ENCODE measurements around the gene CHGA. TPM values are rescaled to one million over a fixed set of nuclear protein-coding genes. Genes with fewer than 3 reads are reported as not detected.
A peak's percentile ranks its signal among the peaks of the same experiment; 100 is the strongest.

Gene CHGA
- total RNA-seq, 1 donor from 2014 or later: 0.08 TPM

DNA sequence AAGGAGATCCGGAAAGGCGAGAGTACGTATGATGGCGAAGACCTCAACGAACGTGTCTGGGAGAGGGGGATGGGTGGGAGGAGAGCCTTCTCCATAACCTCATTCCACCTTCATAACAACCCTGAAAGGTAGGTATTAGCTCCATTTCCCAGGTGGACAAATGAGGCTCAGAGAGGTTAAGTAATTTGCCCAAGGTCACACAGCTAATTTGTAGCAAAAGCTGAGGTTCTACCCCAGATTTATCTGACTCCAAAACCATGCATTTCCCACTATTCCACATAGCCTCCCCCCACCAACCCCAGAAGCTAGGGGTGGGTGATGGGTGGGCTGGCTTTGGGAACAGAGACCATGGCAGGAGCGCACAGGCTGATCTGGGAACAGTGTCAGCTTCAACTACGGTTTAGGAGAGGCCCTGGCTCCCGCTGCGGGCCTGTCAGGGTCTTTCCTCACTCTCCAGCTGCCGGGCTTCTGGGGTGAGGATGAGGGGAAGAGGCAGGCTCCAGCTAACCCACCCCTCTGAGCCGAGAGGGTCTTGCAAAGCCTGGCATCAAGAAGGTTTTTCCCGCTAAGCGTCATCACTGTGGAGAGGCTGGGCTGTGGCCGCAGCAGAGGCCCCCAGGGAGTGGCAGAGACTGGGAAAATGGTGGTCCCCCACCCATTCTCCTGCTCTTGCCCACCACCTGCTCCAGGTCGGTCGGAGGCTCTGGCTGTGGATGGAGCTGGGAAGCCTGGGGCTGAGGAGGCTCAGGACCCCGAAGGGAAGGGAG lies 8.9 kb downstream of the CHGA start:
- ATAC-seq: no peak

DNA sequence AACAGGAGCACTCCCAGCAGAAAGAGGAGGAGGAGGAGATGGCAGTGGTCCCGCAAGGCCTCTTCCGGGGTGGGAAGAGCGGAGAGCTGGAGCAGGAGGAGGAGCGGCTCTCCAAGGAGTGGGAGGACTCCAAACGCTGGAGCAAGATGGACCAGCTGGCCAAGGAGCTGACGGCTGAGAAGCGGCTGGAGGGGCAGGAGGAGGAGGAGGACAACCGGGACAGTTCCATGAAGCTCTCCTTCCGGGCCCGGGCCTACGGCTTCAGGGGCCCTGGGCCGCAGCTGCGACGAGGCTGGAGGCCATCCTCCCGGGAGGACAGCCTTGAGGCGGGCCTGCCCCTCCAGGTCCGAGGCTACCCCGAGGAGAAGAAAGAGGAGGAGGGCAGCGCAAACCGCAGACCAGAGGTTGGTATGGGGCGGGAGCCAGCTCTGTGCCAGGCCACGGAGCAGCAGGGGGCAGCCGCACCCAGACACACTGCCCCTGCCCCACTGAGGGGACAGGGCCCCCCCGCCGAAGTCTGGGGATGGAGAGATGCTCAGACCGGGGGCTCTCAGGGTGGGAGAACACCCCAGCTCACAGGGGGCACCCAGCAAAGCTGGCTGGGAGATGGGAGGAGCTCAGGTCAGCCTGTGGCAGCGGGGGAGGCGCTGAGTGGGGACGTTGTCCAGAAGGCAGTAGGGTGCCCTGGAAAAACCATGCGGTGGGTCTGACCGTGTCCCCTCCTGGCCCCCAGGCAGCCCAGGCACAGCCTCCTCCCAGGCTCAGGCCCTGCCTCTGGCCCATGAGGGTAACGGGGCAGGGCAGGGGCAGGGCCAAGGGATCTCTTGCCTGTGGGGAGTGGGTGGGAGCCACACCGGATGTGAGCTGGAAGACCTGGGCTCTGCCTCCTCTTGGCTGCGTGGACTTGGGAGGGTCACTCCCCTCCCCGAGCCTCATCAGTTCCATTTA lies 9.8 kb downstream of the CHGA start:
- ATAC-seq: no peak

DNA sequence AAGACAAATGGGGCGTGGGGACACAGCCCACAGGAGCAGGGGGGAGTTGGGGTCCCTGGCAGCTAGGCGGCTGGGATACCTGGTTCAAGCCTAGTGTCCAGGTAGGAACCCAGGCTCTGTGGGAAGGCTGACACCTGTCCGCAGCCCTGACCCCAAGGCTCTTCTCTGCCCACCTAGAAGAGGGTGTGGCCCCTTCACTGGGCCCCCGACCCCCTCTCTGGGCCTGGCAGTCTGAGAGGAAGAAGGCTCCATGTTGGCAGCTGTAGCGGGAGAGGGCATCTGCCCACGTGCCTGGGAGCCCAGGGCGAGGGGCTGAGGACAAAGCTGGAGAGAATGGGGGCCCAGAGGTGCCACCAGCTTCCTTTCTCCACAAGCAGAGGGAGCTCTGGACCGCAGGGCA lies 10.5 kb downstream of the CHGA start:
- no peak for ATAC-seq

DNA sequence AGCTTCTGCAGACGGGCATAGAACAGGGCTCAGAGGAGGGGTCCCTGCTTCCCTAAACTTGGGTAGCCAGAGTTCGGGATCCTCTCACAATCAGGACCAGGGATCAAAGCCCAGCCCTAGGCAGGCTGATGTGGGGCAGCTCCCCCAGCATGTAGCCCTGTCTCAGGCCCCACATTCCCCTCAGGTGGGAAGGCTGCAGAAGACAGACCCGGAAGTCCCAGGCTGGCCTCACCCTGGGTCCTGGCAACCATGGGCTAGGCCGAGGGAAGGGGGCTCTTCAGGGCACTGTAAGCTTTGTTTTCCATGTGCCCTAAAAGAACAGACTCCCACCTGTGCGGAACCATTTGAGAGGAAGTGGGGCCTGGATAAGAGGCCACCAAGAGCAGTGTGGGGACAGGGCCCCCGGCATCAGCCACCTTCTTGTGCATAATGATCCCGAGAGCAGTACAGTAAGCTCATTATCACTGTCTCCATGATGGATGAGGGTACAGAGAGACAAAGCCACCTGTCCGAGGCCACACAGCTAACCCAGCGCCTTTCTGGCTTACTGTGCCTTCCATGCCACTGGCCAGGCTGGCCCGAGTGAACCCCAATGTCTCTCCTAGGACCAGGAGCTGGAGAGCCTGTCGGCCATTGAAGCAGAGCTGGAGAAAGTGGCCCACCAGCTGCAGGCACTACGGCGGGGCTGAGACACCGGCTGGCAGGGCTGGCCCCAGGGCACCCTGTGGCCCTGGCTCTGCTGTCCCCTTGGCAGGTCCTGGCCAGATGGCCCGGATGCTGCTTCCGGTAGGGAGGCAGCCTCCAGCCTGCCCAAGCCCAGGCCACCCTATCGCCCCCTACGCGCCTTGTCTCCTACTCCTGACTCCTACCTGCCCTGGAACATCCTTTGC lies 11.5 kb downstream of the CHGA start:
- no peak for ATAC-seq

DNA sequence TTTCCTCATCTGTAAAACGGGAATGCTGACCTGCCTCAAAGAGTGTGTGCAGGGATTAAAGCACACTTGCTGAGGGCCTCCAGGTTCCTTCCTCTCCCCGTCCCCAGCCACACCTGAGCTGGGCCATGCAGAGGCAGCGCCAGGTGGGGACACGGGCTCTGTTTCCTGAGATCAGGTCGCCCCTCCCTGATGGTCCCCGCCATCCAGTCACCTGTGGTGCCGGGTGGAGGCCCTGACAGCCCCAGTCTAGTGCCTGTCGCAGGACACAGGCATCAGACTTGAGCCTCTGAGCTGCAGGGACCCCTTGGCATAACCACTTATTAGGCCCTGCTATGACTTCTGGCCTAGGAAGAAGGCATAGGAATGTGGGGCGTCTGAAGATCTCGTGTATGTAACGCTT lies 12.5 kb downstream of the CHGA start:
- ATAC-seq: no peak

DNA sequence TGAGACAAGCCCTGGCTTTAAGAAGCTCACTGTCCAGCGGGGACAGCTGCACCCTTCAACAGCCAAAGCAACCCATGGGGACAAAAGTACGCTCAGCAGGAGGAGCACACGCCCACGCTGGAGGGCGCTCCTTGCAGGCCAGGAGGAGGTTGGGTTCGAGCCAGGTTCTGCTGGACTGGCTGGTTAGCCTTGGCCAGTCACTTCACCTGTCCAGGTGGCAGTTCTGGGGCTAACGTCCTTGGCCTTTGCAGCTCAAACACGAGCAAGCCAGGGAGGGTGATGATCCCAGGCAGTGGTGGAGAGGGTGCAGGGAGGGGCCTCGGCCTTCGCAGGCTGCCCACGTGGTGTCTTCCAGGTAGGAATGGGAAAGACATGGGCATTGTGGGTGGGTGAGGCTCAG lies 13.1 kb downstream of the CHGA start:
- no peak for ATAC-seq

DNA sequence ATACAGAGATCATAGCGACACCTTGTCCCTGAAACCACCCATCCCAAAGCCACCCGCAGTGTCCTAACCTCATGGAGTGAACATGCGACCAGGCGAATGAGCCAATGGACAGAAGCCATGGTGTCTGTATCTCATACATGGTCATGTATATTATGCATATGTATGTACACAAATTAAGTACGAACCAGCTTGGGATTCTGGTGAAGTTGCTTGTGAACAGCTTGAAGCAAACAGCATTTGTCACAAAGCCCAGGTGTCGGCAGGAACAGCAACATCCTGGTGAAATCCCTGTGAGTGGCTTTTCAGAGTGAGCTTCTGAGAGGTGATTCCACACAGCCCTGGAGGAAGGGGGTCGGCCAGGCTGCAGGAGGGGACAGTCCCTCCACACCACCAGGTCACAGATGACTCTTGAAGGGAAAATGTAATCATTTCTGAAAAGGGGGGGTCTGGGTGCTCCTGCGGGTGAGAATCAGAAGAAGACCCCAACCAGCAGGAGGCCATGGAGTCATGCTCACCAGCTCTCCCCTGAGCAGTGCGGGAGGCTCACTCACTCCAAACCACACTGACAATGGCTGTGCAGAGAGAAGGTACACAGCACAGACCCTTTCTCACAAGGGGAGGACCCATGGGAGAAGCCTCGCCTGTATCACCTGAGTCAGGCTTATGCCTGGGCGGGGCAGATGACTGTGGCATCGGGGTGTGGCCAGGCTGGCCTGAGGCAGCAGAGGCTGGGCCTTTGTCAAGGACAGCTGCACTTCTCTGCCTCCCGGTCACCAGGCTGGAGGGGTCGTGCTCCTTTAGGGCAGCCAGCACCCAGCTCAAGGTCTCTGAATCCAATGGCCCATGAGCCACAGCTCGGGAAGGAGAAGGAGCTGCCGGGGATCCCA lies 14.3 kb downstream of the CHGA start:
- peak; percentile 85 for ATAC-seq

DNA sequence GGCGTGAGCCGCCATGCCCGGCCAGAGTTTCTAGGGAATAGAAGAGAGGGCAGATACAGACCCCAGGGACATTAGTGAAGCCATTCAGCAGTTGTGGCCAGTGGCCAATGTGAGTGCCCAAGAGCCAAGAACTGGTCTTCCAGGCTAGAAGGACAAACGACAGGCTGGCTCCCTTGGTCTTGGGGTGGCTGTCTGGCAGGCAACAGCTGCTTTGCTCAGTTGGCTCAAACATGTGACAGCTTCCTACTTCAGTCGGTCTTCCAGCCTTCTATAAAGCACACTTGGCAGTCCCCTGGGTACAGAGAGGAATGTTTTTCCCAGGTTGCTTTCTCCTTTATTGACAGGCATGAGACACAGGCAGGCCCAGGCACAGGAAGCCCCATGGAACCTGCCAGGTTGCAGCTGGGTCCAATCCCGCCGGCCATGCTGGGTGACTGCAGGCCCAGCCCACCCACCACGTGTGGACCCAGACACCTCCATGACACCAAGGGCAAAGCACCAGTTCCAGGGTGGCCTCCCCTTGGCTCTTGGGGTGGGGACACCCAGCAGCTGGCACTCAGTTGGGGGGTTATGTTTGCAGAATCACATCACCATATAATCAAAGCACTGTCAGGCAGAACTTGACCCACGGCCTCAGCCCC lies 15.4 kb downstream of the CHGA start:
- ATAC-seq: no peak

DNA sequence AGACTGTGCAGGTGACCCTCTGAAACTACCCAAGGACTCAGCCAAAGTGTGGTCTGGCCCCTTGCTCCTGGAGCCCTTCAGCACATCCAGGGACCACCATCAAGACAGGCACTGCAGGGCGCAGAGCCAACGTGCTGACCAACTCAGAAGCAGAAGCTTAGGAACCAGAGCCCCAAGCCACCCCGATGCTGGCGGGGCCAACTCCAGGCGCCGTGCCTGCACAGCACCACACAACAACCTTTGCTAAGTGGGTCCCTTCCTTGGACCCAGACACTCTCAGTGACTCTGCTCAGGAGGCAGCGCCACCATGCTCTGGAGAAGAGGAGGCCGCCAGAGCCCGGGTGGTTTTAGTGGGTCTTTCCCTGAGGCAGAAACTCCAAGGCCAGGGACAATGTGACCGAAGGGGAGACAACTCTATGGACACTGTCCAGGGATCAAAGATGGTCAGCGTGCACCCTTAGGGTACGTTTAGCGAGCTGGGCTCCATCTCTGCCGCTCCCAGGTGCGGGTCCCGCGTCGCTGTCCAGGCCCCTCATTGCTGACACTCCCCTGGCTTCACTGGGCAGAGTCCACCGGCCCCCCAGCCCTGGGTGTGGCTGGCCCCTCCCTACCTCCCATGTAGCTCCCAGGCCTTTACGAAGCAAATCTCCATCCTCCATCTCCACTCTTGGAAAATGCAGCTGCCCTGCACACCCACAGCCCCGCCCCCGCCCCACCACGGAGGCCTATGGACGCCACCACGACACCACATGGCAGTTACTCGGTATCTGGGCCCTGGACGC lies 16.1 kb downstream of the CHGA start:
- no peak for ATAC-seq

DNA sequence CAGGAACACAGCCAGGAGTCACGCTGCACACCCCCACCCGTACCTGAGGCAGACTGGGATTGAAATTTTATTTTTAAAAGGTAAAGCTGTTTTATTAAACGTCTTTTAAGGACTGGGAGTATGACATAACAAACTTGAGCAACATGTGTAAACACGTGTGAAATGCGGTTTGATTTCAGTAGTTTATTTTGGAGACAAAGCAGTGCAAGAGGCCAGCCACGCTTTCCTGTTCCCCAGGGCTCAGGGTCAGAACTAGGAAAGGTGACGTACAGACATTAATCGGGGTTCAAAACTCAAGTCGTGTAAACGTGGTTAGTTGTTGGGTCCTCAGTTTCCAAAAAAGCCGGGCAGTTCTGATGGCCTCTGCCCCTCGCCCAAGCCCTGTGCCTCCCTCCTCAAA lies 16.7 kb downstream of the CHGA start:
- ATAC-seq: no peak

DNA sequence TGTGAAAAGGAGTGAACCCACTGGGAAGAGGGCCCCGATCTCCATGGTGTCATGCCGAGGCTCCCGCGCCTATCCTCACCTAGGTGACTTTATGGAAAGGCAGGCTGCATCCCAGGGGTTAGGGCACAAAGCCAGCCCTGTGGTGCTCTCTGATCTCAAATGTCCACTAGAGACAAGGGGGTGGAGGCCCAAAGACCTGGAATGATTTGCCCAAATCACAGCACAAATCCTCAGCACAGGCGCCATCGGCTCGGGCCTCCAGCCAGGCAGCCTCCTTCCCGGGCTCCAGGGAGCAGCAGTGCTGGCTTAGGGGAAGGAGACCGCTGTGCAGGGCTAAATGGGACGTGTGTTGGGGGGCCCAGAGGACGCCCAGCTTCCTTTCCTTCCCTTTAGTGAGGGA lies 17.6 kb downstream of the CHGA start:
- ATAC-seq: no peak

DNA sequence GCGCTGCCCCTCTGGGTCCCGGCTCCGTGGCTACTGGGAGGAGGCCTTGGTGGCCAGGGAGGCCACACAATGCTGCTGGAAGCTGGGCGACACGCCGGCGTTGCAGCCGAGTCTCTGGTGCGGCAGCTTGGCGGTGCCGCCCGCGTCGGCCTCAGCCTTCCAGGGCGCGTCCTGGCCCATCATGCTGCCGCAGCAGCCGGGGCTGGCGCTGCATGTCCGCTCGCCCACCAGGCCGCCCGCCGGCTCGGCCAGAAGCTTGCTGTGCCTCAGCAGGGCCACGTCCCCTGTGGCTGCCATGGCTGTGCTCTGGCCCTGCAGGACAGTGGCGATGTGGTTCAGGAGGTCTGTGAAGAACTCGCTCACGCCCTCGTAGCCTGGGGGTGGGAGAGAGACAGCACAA lies 18.6 kb downstream of the CHGA start:
- ATAC-seq: no peak

DNA sequence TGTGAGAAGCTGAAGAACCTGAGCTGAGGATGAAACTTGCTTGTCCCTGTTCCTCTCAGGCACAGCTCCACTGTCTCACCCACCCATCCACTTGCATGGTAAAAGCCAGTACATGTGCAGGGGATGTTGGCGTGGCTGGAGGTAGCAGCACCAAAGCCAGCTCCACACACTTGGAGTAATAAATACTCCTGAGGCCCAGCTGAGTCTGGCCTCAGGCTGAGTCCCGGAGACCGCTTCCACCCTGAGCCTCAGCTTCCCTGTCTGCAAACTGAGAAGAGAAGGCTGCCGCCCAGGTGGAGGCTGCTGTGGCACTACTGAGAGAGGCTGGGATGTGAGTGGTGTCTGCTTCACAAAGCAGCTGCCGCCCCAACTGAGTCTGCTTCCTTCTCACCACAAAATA lies 19.2 kb downstream of the CHGA start:
- ATAC-seq: no peak

DNA sequence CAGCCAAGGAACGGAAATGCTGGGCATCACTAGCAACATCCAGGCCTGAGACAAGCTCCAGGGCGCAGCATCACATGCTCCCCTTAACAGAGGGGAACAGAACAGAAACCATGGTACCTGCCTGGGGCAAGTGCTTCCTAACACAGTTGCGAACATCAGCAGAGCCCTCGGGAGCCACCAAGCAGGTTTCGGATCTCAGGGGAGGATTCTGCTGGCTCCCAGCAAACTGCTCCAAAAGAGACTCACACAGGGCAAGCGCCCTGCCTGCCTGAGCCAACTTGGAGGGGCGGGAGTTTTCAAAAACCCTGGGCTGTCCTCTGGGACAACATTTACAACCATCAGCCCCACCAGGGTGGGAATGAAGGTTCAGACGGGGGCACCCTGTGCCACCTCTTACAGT lies 19.6 kb downstream of the CHGA start:
- ATAC-seq: no peak

DNA sequence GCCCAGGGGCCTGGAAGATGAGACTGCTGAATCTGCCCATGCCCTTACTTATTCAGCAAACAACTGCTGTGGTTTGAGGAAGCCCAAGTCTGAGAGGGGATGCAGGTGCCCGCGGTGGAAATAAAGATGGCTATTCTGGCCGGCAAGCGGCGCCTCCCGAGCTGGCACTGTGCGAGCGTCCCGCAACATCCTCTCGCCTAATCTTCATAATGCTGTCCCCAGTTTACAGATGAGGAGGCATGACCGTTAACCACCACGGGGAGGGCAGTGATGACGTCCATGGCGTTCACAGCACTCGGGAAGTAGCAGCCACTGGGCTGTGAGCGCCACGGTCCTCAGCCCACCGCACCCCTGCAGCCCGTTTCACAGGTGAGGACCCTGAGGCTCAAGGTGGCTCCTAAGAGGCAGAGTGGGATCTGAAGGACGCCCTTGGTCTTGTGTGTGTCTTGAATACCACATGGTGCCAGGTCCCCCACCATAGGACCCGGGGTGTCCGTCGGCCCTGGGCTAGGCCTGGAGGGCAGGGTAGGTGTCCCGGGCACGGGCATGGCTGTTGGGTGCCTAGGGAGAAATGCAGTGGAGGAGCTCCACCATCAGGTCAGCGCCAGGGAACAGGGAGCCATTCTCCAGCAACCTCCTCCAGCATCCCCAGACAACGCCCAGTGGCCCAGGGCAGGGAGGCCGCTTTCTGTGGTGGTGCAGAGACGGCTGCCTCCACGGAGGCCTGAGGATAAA lies 20.2 kb downstream of the CHGA start:
- no peak for ATAC-seq

DNA sequence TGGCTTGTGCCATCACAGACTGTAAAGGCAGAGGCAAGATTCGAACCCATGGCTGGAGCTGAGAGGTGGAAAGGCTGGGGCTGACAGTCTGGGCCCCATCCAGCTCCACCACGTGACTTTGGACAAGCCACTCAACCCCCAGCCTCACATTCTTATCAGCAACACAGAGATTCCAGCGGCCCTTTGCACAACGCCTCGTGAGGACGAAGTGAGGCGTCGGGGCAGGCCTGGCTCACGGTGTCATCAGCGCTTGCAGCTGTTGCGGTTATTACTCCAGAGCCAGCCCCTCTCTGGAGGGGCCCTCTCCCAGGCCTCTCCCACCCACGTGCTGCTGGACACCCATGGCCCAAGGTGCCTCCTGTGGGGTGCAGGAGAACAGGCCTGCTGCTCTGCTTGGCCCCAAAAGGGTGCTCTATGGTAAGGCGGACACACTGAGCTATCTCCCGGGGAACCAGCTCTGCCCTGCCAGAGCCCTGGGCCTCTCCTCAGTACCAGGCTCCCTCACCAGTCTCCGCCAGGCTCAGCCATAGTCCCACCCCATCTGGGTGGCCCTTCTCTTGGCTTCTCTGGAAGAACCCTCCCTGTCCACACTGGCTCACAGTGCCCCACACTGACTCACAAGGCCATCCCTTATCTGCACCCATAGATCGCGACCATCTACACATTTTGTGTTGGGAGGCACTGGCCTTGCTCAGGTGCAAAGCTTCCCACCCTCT lies 21.1 kb downstream of the CHGA start:
- ATAC-seq: no peak

DNA sequence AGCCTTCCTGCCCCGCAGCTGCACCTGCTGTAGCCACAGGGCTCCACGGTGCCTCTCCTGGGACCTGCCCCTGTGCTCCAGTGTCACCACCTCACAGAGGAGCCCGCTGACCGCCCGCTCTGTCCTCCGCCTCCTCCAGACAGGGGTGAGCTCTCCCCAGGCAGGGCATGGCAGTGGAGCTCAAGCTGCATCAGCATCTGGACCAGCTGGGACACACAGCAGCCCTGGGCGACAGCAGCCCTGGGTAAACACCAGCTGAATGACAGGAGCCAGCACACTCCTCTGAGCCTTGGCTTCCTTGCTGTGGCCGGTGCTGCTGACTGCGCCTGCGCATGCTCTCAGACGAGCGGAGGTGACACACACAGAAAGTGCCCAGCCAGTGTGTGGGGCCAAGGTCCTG lies 22.0 kb downstream of the CHGA start:
- ATAC-seq: no peak

DNA sequence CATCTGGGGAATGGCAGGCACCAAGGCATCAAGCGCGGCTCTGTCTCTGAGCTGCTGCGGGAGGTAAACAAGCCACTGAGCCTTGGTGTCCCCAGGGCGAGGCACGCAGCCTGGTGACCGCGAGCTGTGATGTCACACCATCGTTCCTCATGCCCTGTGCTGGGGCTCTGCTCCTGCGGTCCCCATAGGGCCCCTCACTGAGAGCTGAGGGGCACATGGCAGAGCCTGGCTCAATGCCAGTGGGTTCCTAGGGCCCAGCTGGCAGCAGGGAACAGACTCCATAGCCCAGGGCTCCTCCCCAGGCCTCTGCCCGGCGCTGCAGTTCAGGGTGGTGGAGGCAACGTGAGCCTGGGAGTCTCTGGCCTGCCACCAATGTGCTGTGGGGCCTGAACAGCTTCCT lies 22.6 kb downstream of the CHGA start:
- ATAC-seq: no peak
